GM23338 (cell line): ENCODE measurements around the gene GTPBP4. TPM values are rescaled to one million over a fixed set of nuclear protein-coding genes. Genes with fewer than 3 reads are reported as not detected.

ENCODE experiments used
- ATAC-seq: fragments of 200-7000 bp; cut with Tn5 transposase; 3 replicates; pipeline ENCODE4 v1.9.1; 2020
- DNase-seq: peaks from one replicate; pipeline ENCODE4 v3.0.0-alpha.2; 2015; ENCODE audit warnings: low spot score
- H2AFZ ChIP-seq: fragments of 200-600 bp; sonication (generic); 2 replicates; pipeline ENCODE4 v1.8.0; 2016; ENCODE audit warnings: antibody characterized with exemption, mild to moderate bottlenecking, moderate library complexity
- H3F3A ChIP-seq: fragments of 200-600 bp; sonication (generic); replicated peaks from 2 replicates; pipeline ENCODE4 v1.8.0; 2017; ENCODE audit warnings: antibody characterized with exemption, mixed run types, low read depth
- H3K27ac ChIP-seq: fragments of 200-600 bp; sonication (generic); 2 replicates; pipeline ENCODE4 v1.6.1; 2016; ENCODE audit warnings: low read depth
- H3K27me3 ChIP-seq: fragments of 200-600 bp; sonication (generic); 2 replicates; pipeline ENCODE4 v1.8.0; 2016; ENCODE audit warnings: mild to moderate bottlenecking, mixed run types, moderate library complexity; ENCODE audit not compliant: insufficient read depth
- H3K36me3 ChIP-seq: fragments of 200-600 bp; sonication (generic); 2 replicates; pipeline ENCODE4 v1.8.0; 2016; ENCODE audit warnings: mild to moderate bottlenecking; ENCODE audit not compliant: insufficient read depth
- H3K4me1 ChIP-seq: fragments of 200-600 bp; sonication (generic); 2 replicates; pipeline ENCODE4 v1.8.0; 2016; ENCODE audit warnings: mild to moderate bottlenecking, moderate library complexity; ENCODE audit not compliant: insufficient read depth
- H3K4me2 ChIP-seq: fragments of 200-600 bp; sonication (generic); 2 replicates; pipeline ENCODE4 v1.7.1; 2017; ENCODE audit warnings: mixed run types
- H3K4me3 ChIP-seq: fragments of 200-600 bp; sonication (generic); 2 replicates; pipeline ENCODE4 v1.6.1; 2016; ENCODE audit warnings: mixed run types
- H3K79me2 ChIP-seq: fragments of 200-600 bp; sonication (generic); replicated peaks from 2 replicates; pipeline ENCODE4 v1.8.0; 2017; ENCODE audit warnings: mild to moderate bottlenecking; ENCODE audit not compliant: insufficient read depth
- H3K9me2 ChIP-seq: fragments of 200-600 bp; sonication (generic); 2 replicates; pipeline ENCODE4 v1.8.0; 2017; ENCODE audit not compliant: insufficient read depth
- H4K20me1 ChIP-seq: fragments of 200-600 bp; sonication (generic); replicated peaks from 2 replicates; pipeline ENCODE4 v1.8.0; 2017; ENCODE audit warnings: mild to moderate bottlenecking; ENCODE audit not compliant: insufficient read depth
- H3K27ac Mint-ChIP-seq: 2 replicates; pipeline ENCODE4 v1.8.0; 2020; ENCODE audit warnings: inconsistent platforms, mild to moderate bottlenecking, moderate library complexity, mixed read lengths
- H3K27me3 Mint-ChIP-seq: 3 replicates; pipeline ENCODE4 v1.8.0; 2022; ENCODE audit warnings: low read depth, mild to moderate bottlenecking, moderate library complexity, mixed read lengths, inconsistent platforms; ENCODE audit not compliant: insufficient read depth, poor library complexity
- H3K36me3 Mint-ChIP-seq: 3 replicates; pipeline ENCODE4 v1.8.0; 2021; ENCODE audit warnings: low read depth, mild to moderate bottlenecking, inconsistent platforms, moderate library complexity, mixed read lengths
- H3K4me1 Mint-ChIP-seq: 3 replicates; pipeline ENCODE4 v1.8.0; 2020; ENCODE audit warnings: mild to moderate bottlenecking, inconsistent platforms, mixed read lengths
- H3K4me3 Mint-ChIP-seq: 3 replicates; pipeline ENCODE4 v1.8.0; 2021; ENCODE audit warnings: moderate library complexity, mild to moderate bottlenecking, inconsistent platforms, mixed read lengths
- H3K9me3 Mint-ChIP-seq: 3 replicates; pipeline ENCODE4 v1.8.0; 2020; ENCODE audit warnings: moderate library complexity, mild to moderate bottlenecking, inconsistent platforms, mixed read lengths
- CREB1 ChIP-seq: fragments of 250-450 bp; sonication (Bioruptor Pico); IDR thresholded peaks from 2 replicates; pipeline ENCODE4 v1.5.0; 2020; ENCODE audit warnings: low read depth, mild to moderate bottlenecking, moderate library complexity
- EZH2 ChIP-seq: fragments of 200-600 bp; sonication (generic); IDR thresholded peaks from one replicate; pipeline ENCODE4 v1.8.0; 2017; ENCODE audit warnings: antibody characterized with exemption, mild to moderate bottlenecking, low read depth; ENCODE audit not compliant: unreplicated experiment
- EZH2phosphoT487 ChIP-seq: fragments of 200-600 bp; sonication (generic); IDR thresholded peaks from one replicate; pipeline ENCODE4 v1.8.1; 2018; ENCODE audit warnings: antibody characterized with exemption; ENCODE audit not compliant: unreplicated experiment
- JUNB ChIP-seq: IDR thresholded peaks from one replicate; pipeline ENCODE4 v1.6.1; 2016; ENCODE audit warnings: antibody characterized with exemption; ENCODE audit not compliant: unreplicated experiment
- NANOG ChIP-seq: IDR thresholded peaks from 2 replicates; pipeline ENCODE4 v1.6.1; 2016; ENCODE audit warnings: antibody characterized with exemption, borderline replicate concordance
- POLR2AphosphoS5 ChIP-seq: IDR thresholded peaks from 2 replicates; pipeline ENCODE4 v1.6.1; 2016; ENCODE audit warnings: antibody characterized with exemption, low read depth
- REST ChIP-seq: IDR thresholded peaks from one replicate; pipeline ENCODE4 v1.6.1; 2018; ENCODE audit warnings: antibody characterized with exemption; ENCODE audit not compliant: unreplicated experiment
- STAT1 ChIP-seq: IDR thresholded peaks from one replicate; pipeline ENCODE4 v1.6.1; 2016; ENCODE audit warnings: antibody characterized with exemption; ENCODE audit not compliant: unreplicated experiment
- ZNF114 ChIP-seq: fragments of 250-450 bp; sonication (Bioruptor Pico); IDR thresholded peaks from 2 replicates; pipeline ENCODE4 v1.5.0; 2020; ENCODE audit warnings: mild to moderate bottlenecking, moderate library complexity
- ZNF331 ChIP-seq: fragments of 250-450 bp; sonication (Bioruptor Pico); IDR thresholded peaks from 2 replicates; pipeline ENCODE4 v1.5.0; 2020; ENCODE audit warnings: low read depth, mild to moderate bottlenecking, moderate library complexity
- ZNF462 ChIP-seq: fragments of 250-450 bp; sonication (Bioruptor Pico); IDR thresholded peaks from 2 replicates; pipeline ENCODE4 v1.5.0; 2020; ENCODE audit warnings: mild to moderate bottlenecking, moderate library complexity
- polyA plus RNA-seq: library from polyadenylated mRNA; unstranded; fragments of >200 nt; fragmentation: Nextera tagmentation; extraction: Ambion mirVana; gene quantifications from 2 replicates; pipeline ENCODE4 v1.2.1, GENCODE V29; 2016
- total RNA-seq: library from RNA; depleted of rRNA; stranded (reverse); fragments of >200 nt; shearing (Covaris generic); gene quantifications from 2 replicates; pipeline ENCODE4 v1.2.3, GENCODE V29; 2014
- TF ChIP-seq, protein P1 (sequence below), 2 experiments: fragments of 200-600 bp in 1 of 2; sonication (generic) in 1 of 2; conservative IDR thresholded peaks; 2 replicates each; pipeline versions ENCODE4 v1.5.1 to v1.6.1; 2016 to 2017; ENCODE audit warnings: antibody characterized with exemption in 2 of 2, low read depth in 2 of 2, mild to moderate bottlenecking in 2 of 2, moderate library complexity in 1 of 2
- TF ChIP-seq, protein P2 (sequence below): IDR thresholded peaks from 2 replicates; pipeline ENCODE4 v1.6.1; 2016; ENCODE audit warnings: antibody characterized with exemption

The GTPBP4 gene
- total and polyA plus RNA-seq, 2 experiments from 2014 or later, result 56.5 to 62.6 TPM

GRCh38 chr10:945778-946177 is 42.5 kb upstream of the GTPBP4 start:
- Histone ChIP-seq H3K27ac (no peak overlapping the region), H3K27me3 (no peaks in the 10 kb centered on the region), H3K4me2 (no peak overlapping the region), H3K79me2 (no peaks in the 10 kb centered on the region), H3K36me3 (no peaks in the 10 kb centered on the region), H3F3A (no peaks in the 10 kb centered on the region), H3K9me2 (no peaks in the 10 kb centered on the region), H4K20me1 (no peaks in the 10 kb centered on the region), H3K4me3 (no peak overlapping the region), H2AFZ (no peak overlapping the region), H3K4me1 (no peaks in the 10 kb centered on the region)
- peak; percentile 32 for DNase-seq
- H3K27ac Mint-ChIP-seq, result no peak overlapping the region
- ATAC-seq, result peak; percentile 81
- H3K27me3 Mint-ChIP-seq, result peaks cover 1% of the 10 kb centered on the region
- H3K4me1 Mint-ChIP-seq, result peaks cover 6% of the 10 kb centered on the region; the same call in 1 of the 3 replicates
- H3K36me3 Mint-ChIP-seq, result no peaks in the 10 kb centered on the region
- H3K9me3 Mint-ChIP-seq, result no peaks in the 10 kb centered on the region
- no peak overlapping the region for H3K4me3 Mint-ChIP-seq
- TF ChIP-seq ZNF462 (CRISPR knock-in tag), result no peak
- TF ChIP-seq CREB1 (CRISPR knock-in tag), result no peak
- no peak for TF ChIP-seq NANOG
- no peak for TF ChIP-seq ZNF331 (CRISPR knock-in tag)
- TF ChIP-seq, protein P1, sequence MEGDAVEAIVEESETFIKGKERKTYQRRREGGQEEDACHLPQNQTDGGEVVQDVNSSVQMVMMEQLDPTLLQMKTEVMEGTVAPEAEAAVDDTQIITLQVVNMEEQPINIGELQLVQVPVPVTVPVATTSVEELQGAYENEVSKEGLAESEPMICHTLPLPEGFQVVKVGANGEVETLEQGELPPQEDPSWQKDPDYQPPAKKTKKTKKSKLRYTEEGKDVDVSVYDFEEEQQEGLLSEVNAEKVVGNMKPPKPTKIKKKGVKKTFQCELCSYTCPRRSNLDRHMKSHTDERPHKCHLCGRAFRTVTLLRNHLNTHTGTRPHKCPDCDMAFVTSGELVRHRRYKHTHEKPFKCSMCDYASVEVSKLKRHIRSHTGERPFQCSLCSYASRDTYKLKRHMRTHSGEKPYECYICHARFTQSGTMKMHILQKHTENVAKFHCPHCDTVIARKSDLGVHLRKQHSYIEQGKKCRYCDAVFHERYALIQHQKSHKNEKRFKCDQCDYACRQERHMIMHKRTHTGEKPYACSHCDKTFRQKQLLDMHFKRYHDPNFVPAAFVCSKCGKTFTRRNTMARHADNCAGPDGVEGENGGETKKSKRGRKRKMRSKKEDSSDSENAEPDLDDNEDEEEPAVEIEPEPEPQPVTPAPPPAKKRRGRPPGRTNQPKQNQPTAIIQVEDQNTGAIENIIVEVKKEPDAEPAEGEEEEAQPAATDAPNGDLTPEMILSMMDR (conservative IDR thresholded peaks at IDR 0.05; ENCODE audit: low read depth in 2 of 2), result no peak
- no peak for TF ChIP-seq STAT1
- TF ChIP-seq ZNF114, result no peak
- TF ChIP-seq POLR2AphosphoS5, result no peak
- no peak for TF ChIP-seq REST
- TF ChIP-seq JUNB, result no peak
- TF ChIP-seq, protein P2, sequence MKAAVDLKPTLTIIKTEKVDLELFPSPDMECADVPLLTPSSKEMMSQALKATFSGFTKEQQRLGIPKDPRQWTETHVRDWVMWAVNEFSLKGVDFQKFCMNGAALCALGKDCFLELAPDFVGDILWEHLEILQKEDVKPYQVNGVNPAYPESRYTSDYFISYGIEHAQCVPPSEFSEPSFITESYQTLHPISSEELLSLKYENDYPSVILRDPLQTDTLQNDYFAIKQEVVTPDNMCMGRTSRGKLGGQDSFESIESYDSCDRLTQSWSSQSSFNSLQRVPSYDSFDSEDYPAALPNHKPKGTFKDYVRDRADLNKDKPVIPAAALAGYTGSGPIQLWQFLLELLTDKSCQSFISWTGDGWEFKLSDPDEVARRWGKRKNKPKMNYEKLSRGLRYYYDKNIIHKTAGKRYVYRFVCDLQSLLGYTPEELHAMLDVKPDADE, result no peak
- TF ChIP-seq EZH2phosphoT487, result no peak
- TF ChIP-seq EZH2, result no peak
